Mucosa of rectum (tissue), 2 donors: ENCODE data around the gene AKTIP.

Source experiments
- H3K27ac ChIP-seq, 2 donors: one replicate each; pipeline ENCODE4 v1.7.0; 2013; ENCODE audit warnings: inconsistent platforms in 2 of 2, low read depth in 2 of 2, low read length in 2 of 2
- H3K27me3 ChIP-seq, 2 donors: one replicate each; pipeline ENCODE4 v1.7.0; 2013; ENCODE audit warnings: low read length in 2 of 2; ENCODE audit not compliant: control insufficient read depth in 2 of 2, insufficient read depth in 2 of 2
- H3K36me3 ChIP-seq, 2 donors: one replicate each; pipeline ENCODE4 v1.7.0; 2013; ENCODE audit warnings: low read length in 2 of 2; ENCODE audit not compliant: control insufficient read depth in 2 of 2, insufficient read depth in 2 of 2
- H3K4me1 ChIP-seq, 2 donors: one replicate each; pipeline ENCODE4 v1.7.0; 2013; ENCODE audit warnings: low read length in 2 of 2, mild to moderate bottlenecking in 1 of 2; ENCODE audit not compliant: control insufficient read depth in 2 of 2, insufficient read depth in 2 of 2
- H3K4me3 ChIP-seq, 2 donors: one replicate each; pipeline ENCODE4 v1.7.0; 2013; ENCODE audit warnings: low read length in 2 of 2
- H3K9ac ChIP-seq, 2 donors: one replicate each; pipeline ENCODE4 v1.7.0; 2013; ENCODE audit warnings: low read length in 2 of 2, low read depth in 1 of 2, mild to moderate bottlenecking in 1 of 2
- H3K9me3 ChIP-seq, 2 donors: one replicate each; pipeline ENCODE4 v1.7.0; 2013; ENCODE audit warnings: low read length in 2 of 2; ENCODE audit not compliant: control insufficient read depth in 2 of 2
- donor health status: healthy.
- donor health status: Normal muscosa, but diverticular disease.

Gene AKTIP

GRCh38 chr16:53482123-53482522 lies 20.9 kb downstream of the AKTIP start:
- Histone ChIP-seq H3K27me3 (no peaks in the 10 kb centered on the region), H3K4me3 (no peak overlapping the region), H3K27ac (no peak overlapping the region), H3K4me1 (no peaks in the 10 kb centered on the region), H3K36me3 (peaks cover 53 to 70% of the 10 kb centered on the region in 2 donors), H3K9me3 (no peaks in the 10 kb centered on the region), H3K9ac (no peak overlapping the region)

- H3K27me3 ChIP-seq = no peaks in the 10 kb centered on the region
- H3K4me1 ChIP-seq = no peaks in the 10 kb centered on the region
- no peak overlapping the region for H3K27ac ChIP-seq
- no peak overlapping the region for H3K4me3 ChIP-seq
- no peaks in the 10 kb centered on the region for H3K9me3 ChIP-seq
- H3K36me3 ChIP-seq = peaks cover 43 to 63% of the 10 kb centered on the region in 2 donors
- H3K9ac ChIP-seq = no peak overlapping the region
Measured at GRCh38 chr16:53480394-53480793, 22.6 kb downstream of the AKTIP start.

- Histone ChIP-seq H3K9ac (no peak overlapping the region), H3K9me3 (no peaks in the 10 kb centered on the region), H3K4me3 (no peak overlapping the region), H3K27ac (no peak overlapping the region), H3K36me3 (peaks cover 41 to 54% of the 10 kb centered on the region in 2 donors), H3K27me3 (no peaks in the 10 kb centered on the region), H3K4me1 (no peaks in the 10 kb centered on the region)
Measured at GRCh38 chr16:53478965-53479364, 24.0 kb downstream of the AKTIP start.

- no peaks in the 10 kb centered on the region for H3K27me3 ChIP-seq
- no peaks in the 10 kb centered on the region for H3K4me1 ChIP-seq
- H3K9ac ChIP-seq = no peak overlapping the region
- no peaks in the 10 kb centered on the region for H3K9me3 ChIP-seq
- peaks cover 34 to 50% of the 10 kb centered on the region in 2 donors for H3K36me3 ChIP-seq
- no peak overlapping the region for H3K27ac ChIP-seq
- H3K4me3 ChIP-seq = no peak overlapping the region
Measured at GRCh38 chr16:53476867-53477266, 26.1 kb downstream of the AKTIP start.

GRCh38 chr16:53465606-53466280 lies 37.3 kb downstream of the AKTIP start:
- no peaks in the 10 kb centered on the region for H3K4me1 ChIP-seq
- H3K36me3 ChIP-seq = peaks cover 47 to 56% of the 10 kb centered on the region in 2 donors
- no peak overlapping the region for H3K9ac ChIP-seq
- no peak overlapping the region for H3K4me3 ChIP-seq
- H3K9me3 ChIP-seq = no peaks in the 10 kb centered on the region
- H3K27me3 ChIP-seq = no peaks in the 10 kb centered on the region
- no peak overlapping the region for H3K27ac ChIP-seq

- Histone ChIP-seq H3K4me3 (no peak overlapping the region), H3K4me1 (no peaks in the 10 kb centered on the region), H3K9ac (no peak overlapping the region), H3K27me3 (no peaks in the 10 kb centered on the region), H3K9me3 (no peaks in the 10 kb centered on the region), H3K27ac (no peak overlapping the region), H3K36me3 (peaks cover 55 to 74% of the 10 kb centered on the region in 2 donors)
Measured at GRCh38 chr16:53458635-53459034, 44.4 kb downstream of the AKTIP start.

- Histone ChIP-seq H3K9me3 (no peaks in the 10 kb centered on the region), H3K9ac (no peak overlapping the region), H3K36me3 (peaks cover 56 to 70% of the 10 kb centered on the region in 2 donors), H3K4me3 (peak overlapping the region in 1 of 2 donors; percentile 38), H3K27me3 (no peaks in the 10 kb centered on the region), H3K4me1 (no peaks in the 10 kb centered on the region), H3K27ac (peak overlapping the region in 1 of 2 donors; percentile 57)
Measured at GRCh38 chr16:53457670-53458069, 45.3 kb downstream of the AKTIP start.

- Histone ChIP-seq H3K9ac (no peak overlapping the region), H3K27me3 (no peaks in the 10 kb centered on the region), H3K4me3 (no peak overlapping the region), H3K27ac (peak overlapping the region in 1 of 2 donors; percentile 57), H3K36me3 (peaks cover 48 to 72% of the 10 kb centered on the region in 2 donors), H3K4me1 (no peaks in the 10 kb centered on the region), H3K9me3 (no peaks in the 10 kb centered on the region)
Measured at GRCh38 chr16:53456625-53457024, 46.4 kb downstream of the AKTIP start.

GRCh38 chr16:53453928-53454327 lies 49.1 kb downstream of the AKTIP start:
- H3K4me1 ChIP-seq = no peaks in the 10 kb centered on the region
- H3K9ac ChIP-seq = no peak overlapping the region
- H3K9me3 ChIP-seq = no peaks in the 10 kb centered on the region
- no peaks in the 10 kb centered on the region for H3K27me3 ChIP-seq
- peaks cover 35 to 59% of the 10 kb centered on the region in 2 donors for H3K36me3 ChIP-seq
- H3K27ac ChIP-seq = no peak overlapping the region
- H3K4me3 ChIP-seq = no peak overlapping the region

GRCh38 chr16:53449816-53450517 lies 53.0 kb downstream of the AKTIP start:
- H3K36me3 ChIP-seq = peaks cover 31 to 48% of the 10 kb centered on the region in 2 donors
- H3K9ac ChIP-seq = no peak overlapping the region
- H3K4me1 ChIP-seq = no peaks in the 10 kb centered on the region
- no peaks in the 10 kb centered on the region for H3K27me3 ChIP-seq
- no peak overlapping the region for H3K4me3 ChIP-seq
- no peaks in the 10 kb centered on the region for H3K9me3 ChIP-seq
- no peak overlapping the region for H3K27ac ChIP-seq
